Fibroblast of pulmonary artery (primary cell): ENCODE results near the gene ANGPTL7.

Experiments
- DNase-seq: peaks from one replicate; pipeline ENCODE4 v3.0.0-alpha.2; 2010; ENCODE audit warnings: low read depth
- H3K4me3 ChIP-seq: replicated peaks from 2 replicates; pipeline ENCODE4 v1.5.1; 2011; ENCODE audit warnings: low read depth, mild to moderate bottlenecking, control low read depth, low read length, moderate library complexity
- TF ChIP-seq, protein P1 (sequence below): IDR thresholded peaks from 2 replicates; pipeline ENCODE4 v1.5.1; 2011; ENCODE audit warnings: mild to moderate bottlenecking, control low read depth, low read length, inconsistent platforms; ENCODE audit errors: missing control alignments

The ANGPTL7 gene

DNA sequence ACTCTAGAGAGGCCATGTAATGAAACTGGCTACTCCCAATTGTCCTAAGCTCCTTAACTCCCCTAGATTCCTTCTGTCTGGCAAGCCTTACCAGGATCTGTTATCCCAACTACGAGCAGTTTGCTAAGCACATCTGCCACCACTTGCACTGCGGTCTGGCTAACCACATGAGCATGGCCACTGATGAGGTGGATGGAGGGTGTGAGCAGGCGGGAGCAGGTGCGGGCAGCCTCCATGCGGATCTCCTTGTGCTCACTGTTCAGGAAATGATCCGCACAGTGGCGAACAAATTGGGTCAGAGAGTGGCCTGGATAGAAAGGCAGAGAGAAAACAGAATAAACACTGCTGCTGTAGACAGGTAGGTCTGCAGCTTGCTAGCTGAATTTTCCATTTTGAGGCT lies 49.2 kb downstream of the ANGPTL7 start:
- no peak for DNase-seq
- TF ChIP-seq, protein P1, sequence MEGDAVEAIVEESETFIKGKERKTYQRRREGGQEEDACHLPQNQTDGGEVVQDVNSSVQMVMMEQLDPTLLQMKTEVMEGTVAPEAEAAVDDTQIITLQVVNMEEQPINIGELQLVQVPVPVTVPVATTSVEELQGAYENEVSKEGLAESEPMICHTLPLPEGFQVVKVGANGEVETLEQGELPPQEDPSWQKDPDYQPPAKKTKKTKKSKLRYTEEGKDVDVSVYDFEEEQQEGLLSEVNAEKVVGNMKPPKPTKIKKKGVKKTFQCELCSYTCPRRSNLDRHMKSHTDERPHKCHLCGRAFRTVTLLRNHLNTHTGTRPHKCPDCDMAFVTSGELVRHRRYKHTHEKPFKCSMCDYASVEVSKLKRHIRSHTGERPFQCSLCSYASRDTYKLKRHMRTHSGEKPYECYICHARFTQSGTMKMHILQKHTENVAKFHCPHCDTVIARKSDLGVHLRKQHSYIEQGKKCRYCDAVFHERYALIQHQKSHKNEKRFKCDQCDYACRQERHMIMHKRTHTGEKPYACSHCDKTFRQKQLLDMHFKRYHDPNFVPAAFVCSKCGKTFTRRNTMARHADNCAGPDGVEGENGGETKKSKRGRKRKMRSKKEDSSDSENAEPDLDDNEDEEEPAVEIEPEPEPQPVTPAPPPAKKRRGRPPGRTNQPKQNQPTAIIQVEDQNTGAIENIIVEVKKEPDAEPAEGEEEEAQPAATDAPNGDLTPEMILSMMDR: no peak
- H3K4me3 ChIP-seq: no peak overlapping the region

DNA sequence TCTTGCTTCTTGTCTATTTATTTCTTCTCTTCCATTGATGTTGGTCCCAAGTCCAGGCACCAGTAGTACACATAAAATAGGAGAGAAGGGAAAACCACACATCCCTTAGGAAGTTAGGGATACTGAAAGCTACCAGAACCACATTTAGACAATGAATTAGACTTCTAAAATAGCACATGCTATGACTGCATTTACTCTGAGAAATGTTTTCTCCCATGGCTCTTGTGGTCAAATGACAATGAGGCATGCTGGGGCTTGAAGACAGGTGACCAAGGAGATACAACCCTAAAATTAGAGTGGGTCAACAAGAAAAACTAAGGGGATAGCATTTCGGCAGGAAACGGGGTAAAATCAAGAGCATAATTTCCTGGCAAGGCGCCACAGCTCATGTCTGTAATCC lies 56.1 kb downstream of the ANGPTL7 start:
- TF ChIP-seq, protein P1: no peak
- no peak for DNase-seq
- no peak overlapping the region for H3K4me3 ChIP-seq
